ENCODE data around the gene RBM18.
A peak's percentile ranks its signal among the peaks of the same experiment; 100 is the strongest.

The RBM18 gene

DNA sequence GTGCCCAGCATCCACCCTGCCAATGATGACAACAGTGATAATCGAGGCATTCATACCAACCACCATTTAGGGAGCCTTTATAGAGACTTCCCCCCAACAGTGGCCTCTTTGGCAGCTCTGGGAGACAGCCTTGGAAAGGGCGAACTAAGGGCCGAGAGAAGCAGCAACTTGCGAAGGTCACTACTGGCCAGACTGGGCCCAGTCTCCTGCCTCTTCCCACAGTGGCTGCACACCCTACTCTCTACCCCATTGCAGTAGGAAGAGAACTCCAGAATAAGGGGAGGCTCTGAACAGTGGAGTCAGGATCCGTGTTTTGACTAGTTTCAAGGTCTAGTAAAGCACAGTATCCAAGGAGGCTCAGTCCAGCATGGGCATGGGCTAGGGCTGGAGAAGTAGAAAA, 41.2 kb downstream of the RBM18 start:
- no peak overlapping the region for H3K4me3 ChIP-seq (replicated peaks; ENCODE audit: low read depth, low read length)
- no peak for DNase-seq (ENCODE audit: low read depth)
- TF ChIP-seq, protein P1, sequence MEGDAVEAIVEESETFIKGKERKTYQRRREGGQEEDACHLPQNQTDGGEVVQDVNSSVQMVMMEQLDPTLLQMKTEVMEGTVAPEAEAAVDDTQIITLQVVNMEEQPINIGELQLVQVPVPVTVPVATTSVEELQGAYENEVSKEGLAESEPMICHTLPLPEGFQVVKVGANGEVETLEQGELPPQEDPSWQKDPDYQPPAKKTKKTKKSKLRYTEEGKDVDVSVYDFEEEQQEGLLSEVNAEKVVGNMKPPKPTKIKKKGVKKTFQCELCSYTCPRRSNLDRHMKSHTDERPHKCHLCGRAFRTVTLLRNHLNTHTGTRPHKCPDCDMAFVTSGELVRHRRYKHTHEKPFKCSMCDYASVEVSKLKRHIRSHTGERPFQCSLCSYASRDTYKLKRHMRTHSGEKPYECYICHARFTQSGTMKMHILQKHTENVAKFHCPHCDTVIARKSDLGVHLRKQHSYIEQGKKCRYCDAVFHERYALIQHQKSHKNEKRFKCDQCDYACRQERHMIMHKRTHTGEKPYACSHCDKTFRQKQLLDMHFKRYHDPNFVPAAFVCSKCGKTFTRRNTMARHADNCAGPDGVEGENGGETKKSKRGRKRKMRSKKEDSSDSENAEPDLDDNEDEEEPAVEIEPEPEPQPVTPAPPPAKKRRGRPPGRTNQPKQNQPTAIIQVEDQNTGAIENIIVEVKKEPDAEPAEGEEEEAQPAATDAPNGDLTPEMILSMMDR (IDR thresholded peaks at IDR 0.05; ENCODE audit: low read length, missing control alignments), result no peak

DNA sequence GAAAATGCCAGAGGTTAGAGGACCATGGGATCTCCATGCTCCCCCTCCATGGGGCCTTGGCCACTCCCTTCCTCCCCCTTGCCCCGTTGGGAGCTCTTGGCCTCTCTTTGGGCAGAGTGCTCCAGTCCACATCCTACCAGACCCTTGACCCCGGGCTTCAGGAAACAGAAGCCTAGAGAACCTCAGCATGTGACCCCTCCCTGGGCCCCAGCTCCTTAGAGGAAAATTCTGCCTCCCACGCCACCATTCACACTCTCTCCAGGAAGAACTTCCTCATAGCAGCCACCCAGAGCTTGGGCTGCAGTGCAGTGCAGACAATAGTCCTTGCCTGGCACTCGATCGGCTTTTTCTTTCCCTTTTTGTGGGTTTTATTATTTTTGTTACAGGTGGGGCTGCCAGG, 41.8 kb downstream of the RBM18 start:
- no peak overlapping the region for H3K4me3 ChIP-seq (replicated peaks; ENCODE audit: low read depth, low read length)
- TF ChIP-seq, protein P1 (IDR thresholded peaks at IDR 0.05; ENCODE audit: low read length, missing control alignments), result no peak
- DNase-seq (ENCODE audit: low read depth), result no peak

DNA sequence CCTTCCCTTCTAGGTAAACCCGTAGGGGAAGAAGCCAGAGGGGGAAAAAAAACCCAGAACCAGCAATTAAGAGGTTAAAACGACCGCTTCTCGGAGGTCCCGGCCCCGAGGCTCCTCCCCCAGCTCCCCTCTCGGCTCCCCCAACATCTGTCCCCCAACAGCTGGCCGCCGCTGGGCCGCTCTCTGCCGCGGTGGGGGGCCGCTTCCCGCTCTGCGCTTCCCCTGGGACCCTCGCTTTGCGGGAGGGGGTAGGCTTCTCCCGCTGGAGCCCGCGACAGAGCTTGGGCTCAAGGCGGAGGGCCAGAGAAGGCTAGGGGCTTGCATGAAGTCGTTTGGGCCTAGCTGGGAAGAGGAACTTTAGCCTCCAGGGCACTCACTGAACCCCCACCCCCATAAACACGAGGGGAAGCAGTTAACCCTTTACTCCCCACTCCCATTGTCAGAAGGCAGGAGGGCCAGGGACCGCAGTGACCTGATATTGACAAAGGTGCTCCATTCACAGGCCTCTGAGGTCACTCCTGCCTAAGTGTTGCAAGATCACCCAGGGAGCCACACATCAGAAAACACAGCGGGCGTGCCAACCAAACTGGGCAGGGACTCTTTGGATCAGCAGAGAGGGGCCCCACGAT, 43.3 kb downstream of the RBM18 start:
- DNase-seq (ENCODE audit: low read depth), result no peak
- H3K4me3 ChIP-seq (replicated peaks; ENCODE audit: low read depth, low read length), result no peak overlapping the region
- TF ChIP-seq, protein P1 (IDR thresholded peaks at IDR 0.05; ENCODE audit: low read length, missing control alignments), result no peak

DNA sequence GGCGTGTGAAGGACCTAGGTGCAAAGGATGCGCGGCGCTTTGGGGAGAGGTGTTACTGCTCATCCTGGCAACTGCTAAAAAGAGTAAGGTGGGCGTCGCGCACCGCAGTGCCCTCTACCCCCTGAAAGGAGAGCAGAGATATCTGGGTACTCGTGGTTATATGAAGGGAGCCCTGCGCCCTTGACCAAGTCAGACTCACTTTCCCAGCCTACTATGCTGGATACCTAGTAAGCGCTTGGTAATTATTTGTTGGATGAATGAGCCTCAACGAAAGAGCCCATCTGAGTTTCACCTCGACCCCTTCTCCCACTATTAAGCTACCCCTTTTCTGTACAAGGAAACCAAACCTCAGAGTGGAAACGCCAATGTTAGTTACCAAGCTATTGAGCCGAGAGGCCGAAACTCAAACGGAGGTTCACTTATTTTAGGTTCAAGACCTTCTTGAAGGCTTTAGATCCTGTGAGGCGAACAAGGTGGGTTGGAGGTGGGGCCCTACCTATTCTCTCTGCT, 43.9 kb downstream of the RBM18 start:
- DNase-seq (ENCODE audit: low read depth), result no peak
- H3K4me3 ChIP-seq (replicated peaks; ENCODE audit: low read depth, low read length), result no peak overlapping the region
- TF ChIP-seq, protein P1 (IDR thresholded peaks at IDR 0.05; ENCODE audit: low read length, missing control alignments), result no peak

DNA sequence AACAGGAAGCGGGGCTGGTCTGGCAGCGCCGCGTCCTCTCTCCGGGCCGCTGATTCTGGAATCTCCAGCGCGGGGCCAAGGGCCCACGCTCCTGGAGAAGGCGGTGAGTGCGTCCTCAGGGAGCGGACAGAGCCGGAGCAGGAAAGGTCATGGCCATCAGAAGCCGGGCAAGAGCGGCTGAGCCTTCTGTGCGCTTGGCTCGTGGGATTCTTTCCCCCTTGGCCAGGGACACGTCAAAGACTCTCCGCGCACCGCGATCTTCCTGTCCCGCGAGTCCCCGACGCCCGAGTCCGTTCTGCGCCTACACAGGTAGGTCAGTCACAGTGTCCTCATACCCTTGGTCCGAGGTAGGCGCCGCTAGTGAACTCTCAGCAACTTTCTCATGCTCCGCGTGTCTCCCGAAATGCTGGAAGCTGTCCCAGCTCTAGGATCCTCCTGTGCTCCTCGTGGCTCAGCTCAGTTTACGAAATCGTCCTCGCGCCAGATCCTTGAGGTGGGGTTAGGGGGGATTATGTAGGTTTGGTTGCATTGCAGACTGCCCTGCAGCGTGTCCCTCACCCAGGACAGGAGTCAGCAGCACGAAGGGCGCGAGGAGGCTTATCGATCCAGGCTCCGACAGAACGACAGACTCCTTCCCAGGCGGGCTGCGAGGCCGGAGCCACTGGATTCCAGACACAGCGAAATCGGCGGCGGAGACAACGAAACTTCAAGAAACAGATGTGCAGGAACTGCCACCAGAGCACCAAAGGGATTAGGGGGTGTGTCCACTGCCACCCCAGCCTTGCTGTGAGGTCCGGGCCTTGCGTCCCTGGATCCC, 44.6 kb downstream of the RBM18 start:
- TF ChIP-seq, protein P1 (IDR thresholded peaks at IDR 0.05; ENCODE audit: low read length, missing control alignments), result no peak

DNA sequence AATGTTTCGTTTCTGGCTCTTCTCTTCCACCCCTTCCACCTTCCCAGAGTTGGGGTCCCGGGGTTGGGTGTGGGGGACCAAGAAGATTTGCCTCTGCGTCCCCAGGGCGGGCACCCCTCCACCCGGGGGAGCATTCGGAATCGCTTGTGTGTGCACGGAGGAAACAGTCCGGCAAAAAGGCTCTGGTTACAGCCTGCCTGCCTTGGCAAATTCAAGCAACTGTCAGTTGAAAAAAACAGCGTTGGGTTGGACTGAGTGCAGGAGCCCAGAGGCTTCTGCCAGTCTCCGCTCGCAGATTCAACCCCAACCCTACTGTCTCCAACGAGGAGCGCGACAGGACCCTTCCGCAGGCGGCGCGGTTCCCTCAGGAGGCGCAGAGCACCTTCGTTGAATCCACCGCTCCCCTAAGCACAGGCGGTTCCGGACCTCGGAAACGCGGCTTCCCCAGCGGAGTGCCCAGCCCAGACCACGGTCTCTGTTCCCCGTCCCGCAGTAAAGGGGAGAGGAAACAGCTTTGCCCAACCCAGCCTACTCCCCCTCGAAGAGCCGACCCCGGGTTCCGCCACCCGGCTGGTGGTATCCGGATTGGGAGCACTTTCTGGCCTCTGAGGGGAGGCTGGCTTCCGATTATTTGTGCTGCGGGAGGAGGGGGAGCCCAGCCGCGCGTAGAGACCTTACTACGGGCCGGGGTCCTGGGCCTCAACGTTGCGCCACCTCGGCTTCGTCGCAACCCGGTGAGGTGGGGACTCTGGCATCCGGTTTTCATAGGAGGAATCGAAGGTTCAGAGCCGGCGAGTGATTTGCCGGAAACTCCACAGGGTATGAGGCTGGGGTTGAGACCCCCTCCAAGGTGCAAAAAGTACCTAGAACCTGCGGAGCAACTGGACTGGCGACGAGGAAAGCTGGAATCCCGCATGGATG, 45.4 kb downstream of the RBM18 start:
- no peak overlapping the region for H3K4me3 ChIP-seq (replicated peaks; ENCODE audit: low read depth, low read length)
- peak; percentile 17 for DNase-seq (ENCODE audit: low read depth)
- TF ChIP-seq, protein P1 (IDR thresholded peaks at IDR 0.05; ENCODE audit: low read length, missing control alignments), result no peak

More for the DNA sequence above, 44.6 kb downstream of the RBM18 start:
- DNase-seq (ENCODE audit: low read depth), result peak; percentile 17
- H3K4me3 ChIP-seq (replicated peaks; ENCODE audit: low read depth, low read length), result no peak overlapping the region
